NCI-H146 treated with DMSO at 0.1 percent for 48 hours (cell line): Measurements from ENCODE around the gene RALGDS.

Experiments used
- DNase-seq: peaks from one replicate; lab custom pipeline; 2025; ENCODE audit not compliant: unreplicated experiment; lab: John Stamatoyannopoulos, UW

Gene RALGDS

DNA sequence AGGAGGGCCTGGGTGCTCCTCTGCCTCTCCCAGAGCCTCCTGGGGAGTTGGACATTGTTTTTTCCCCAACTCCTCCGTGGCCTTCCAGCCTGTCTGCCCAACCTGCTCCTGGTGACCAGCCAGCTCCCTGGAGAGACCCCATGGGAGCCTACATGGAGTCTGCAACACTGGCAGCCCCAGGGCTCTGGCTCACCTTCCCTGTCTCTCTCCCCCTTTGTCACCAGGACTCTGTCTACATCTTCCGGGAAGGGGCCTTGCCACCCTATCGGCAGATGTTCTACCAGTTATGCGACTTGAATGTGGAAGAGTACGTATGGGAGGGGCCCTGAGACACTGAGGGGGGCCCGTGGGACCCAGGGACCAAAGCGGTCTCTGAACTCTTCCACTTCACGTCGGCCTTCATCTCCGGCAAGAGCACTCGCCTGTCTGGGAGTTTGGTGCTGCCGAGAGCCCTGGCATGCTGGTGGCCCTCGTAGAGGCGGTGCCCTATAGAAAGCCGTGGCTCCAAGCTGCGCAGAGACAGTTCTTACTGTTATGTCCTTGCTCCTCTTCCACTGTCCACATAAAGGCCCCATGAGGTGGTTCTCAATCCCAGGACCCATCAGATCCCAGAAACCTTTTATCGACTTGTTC lies 65.1 kb downstream of the RALGDS start:
- no peak for DNase-seq

DNA sequence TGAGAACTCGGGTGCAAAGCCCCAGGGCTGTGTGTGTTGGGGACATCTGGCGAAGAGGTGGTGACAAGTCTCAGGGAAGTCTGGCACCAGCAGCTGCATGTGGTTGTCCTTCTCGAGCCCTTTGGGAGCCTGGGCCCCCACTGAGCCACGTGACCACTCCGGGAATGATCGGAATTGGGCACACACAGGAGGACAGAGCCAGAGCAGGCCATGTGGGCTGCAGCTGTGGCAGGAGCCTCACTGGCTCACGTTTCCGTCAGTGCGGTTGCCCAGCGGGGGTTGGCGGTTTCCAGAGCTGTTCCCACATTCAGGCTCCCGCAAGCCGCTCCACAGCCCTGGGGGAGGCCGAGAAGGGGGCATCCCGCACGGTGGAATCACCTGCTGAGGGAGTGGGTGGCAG lies 66.1 kb downstream of the RALGDS start:
- DNase-seq: no peak

DNA sequence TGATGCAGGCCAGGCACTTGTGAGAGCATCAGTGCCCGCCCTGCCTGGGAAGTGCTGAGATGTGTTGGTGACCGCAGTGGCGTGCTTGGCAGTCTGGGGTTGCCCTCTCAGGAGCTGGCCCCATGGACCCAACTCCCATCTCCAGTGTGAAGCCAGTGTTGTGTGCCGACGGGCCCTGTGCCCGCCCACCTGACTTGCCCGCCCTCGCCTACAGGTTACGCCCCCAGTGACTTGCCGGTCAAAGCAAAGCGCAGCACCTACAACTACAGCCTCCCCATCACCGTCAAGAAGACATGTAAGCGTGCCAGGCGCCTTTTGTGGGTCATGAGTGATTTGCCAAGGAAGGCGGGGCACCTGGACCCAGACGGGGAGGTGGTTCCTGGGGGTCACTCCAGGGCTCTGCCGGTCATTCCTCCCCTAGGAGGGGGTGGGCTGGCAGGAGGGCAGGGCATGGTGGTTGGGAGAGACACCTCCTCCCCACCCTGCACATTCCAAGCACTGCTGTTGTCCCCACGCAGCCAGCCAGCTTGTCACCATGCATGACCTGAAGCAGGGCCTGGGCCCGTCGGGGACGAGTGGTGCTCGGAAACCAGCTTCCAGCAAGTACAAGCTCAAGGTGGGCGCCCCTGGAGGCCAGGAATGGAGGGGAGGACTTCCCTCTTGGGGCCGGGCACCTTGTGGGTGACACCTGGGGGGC lies 66.7 kb downstream of the RALGDS start:
- no peak for DNase-seq

DNA sequence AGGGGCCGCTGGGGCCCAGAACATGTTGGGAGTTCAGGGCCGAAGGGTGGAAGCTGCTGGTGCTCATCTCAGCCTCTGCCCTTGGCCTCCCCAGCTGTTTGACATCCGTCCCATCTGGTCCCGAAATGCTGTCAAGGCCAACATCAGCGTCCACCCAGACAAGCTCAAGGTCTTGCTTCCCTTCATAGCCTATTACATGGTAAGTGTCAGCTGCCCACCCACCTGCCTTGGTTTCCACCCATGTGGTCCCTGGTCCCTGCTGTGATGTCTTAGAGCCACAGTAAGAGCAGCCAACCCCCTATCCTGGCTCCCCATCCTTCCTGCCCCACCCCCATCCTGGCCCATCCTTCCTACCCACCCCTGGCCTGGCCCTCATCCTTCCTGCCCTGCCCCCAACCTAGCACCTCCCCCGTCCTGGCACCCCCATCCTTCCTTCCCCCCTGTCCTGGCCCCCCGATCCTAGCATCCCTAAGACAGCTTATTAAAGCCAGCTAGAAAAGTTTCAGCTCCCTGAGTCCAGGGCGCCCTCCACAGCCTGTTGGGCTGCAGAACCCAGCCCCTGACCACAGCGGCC lies 69.0 kb downstream of the RALGDS start:
- DNase-seq: no peak

DNA sequence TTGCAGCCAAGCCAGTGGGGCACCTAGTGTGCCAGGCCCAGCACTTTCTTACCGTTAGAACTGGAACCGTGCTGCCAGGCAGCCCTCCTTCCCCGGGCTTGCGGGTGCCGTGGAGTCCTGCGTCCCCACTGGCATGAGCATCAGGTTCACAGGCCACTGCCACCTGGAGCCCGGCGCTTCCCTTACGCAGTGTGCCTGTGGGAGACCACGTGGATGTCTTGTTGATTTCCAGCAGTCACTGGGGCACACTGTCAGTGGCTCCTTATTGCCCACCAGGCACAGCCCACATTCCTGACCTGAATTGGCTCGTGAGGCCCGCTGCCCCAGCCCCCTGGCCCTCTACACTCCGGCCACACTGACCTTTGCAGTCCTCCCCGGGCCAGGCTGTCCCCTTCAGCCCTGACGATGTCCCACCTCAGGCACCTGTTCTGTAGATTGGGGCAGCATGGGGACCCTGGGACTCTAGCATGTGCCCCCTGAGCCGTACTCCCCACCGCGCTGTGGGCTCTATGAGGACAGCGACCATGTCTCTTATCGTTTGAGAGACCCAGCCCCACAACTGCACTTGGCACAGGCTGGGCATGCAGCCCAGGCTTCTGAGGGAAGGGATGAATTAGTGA lies 69.6 kb downstream of the RALGDS start:
- no peak for DNase-seq

DNA sequence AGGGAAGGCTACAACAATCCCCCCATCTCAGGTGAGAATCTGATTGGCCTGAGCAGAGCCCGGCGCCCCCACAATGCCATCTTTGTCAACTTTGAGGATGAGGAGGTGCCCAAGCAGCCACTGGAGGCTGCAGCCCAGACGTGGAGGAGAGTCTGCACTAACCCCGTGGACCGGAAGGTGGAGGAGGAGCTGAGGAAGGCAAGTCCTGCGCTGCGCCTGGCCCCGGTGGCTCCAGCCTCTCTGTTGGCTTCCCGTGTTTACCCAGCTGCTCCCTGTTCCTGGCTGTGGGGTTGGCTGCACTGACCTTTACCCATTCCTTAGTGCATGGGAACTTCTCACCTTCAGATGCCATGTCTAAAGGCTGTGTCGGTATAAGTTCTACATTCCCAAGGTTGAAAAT lies 70.3 kb downstream of the RALGDS start:
- no peak for DNase-seq

DNA sequence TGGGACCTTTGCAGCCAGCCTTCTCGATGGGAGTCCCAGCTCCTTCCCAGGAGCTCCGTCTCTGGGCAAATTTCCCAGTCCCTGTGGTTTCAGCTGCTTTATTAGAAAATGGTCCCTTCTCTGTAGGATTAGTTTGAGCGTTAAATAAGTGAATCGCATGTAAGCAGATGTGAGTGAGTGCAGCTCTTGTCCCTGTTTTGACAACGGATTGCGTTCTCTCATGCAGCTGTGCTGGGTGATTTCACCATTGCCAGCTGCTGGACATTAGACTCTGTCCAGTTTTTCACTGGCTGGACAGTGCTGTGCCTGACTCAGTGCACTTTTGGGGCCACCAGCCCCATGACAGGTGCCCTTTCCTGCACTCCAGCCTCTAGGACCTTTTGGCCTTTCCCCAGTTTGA lies 70.9 kb downstream of the RALGDS start:
- no peak for DNase-seq

DNA sequence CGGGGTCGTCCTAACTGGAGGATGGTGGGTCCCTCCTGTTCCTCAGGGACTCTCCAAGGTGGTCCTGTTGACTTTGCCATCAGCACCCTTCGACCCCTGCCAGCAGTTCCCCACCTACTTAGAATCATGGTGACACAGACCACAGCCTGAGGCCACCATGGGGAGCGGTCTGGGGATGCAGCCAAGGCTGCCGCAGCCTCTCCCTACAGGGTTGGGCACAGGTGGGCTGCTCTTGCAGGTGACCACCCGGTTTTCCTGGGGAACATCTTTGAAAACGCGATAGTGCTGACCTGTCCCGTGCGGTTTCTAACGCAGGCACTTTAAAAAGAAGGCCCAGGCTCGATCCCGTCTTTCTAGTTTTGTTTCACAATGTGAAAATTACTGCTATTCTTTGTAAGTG lies 72.0 kb downstream of the RALGDS start:
- no peak for DNase-seq

DNA sequence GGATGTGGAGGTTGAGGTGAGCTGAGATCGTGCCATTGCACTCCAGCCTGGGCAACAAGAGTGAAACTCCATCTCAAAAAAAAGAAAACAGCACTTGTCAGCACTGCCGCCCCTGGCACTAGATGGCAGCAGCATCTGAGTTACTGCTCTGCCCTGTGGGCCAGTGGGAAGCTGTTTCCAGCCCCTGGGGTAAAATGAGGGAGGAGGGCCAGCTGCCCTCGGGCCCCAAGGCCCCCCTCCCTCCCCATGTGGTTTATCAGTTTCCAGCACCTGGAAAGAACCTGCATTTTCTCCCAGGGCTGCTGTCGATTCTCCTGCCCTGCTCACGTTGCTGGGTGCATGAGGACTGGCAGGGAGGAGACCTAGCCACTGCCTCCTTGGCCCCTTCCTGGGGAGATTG lies 72.4 kb downstream of the RALGDS start:
- DNase-seq: no peak
